HG03045 (cell line): ENCODE measurements around the gene EFCAB8.
"Not testable (repeated sequence)": the region's sequence is repeated elsewhere in the genome, so short reads cannot be mapped to it uniquely, and the experiment has no call there.

Source experiments
- ATAC-seq: cut with Tn5 transposase; IDR thresholded peaks from one replicate; pipeline ENCODE4 v1.9.1; 2021; ENCODE audit warnings: mild to moderate bottlenecking, moderate library complexity; ENCODE audit not compliant: unreplicated experiment

EFCAB8 gene

DNA sequence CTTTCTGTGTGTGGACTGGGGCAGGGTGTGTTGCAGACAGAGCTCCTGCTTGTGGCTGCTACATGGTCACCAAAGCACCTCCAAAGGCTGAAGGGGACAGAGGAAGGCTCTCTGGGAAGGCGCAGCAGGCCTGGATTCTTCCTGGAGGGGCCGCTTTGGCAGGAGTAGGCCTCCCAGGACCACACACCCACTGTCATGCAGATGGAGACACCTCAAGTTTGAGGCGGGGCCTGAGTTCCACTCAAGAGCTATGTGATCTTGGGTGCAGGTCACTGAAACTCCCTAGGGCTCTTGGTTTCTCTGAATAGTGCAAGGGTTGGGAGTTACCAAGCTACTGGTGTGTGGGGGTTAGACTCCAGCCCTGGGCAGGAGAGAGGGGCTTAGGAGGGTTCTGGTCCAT is 27.9 kb downstream of the EFCAB8 start:
- ATAC-seq, result no peak

DNA sequence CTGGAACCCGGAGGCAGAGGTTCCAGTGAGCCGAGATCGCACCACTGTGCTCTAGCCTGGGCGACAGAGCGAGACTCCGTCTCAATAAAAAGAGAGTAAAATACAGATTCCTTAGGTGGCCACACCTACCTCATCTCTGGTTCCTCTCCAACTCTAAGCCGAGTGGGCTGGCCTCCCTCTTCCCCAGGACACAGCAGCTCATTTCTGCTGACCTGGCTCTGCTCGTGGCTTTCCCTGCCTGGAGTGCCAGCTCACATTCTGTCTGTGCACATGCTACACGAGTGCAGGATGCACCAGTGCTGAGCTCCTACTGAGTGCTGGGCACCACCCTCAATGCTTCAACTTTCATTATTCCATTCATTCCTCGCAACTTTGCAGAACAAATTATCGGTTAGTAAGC is 28.8 kb downstream of the EFCAB8 start:
- no peak for ATAC-seq

DNA sequence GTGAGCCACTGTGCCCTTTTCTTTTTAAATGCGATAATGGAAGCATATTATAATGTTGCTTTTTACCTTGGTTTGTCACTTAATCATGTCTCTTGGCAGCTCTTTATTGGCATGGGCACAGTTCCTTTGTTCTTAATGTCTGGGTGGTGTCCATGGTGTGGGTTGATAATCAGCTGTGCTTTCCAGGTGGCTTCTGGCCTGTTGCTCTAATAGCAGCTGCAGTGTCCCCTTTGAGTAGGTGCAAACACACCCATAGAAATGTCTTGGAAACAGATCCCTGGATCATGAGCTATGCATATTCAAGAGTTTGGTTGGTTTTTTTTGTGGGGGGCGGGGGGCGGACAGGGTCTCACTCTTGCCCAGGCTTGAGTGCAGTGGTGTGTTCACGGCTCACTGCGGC is 29.9 kb downstream of the EFCAB8 start:
- ATAC-seq, result no peak

DNA sequence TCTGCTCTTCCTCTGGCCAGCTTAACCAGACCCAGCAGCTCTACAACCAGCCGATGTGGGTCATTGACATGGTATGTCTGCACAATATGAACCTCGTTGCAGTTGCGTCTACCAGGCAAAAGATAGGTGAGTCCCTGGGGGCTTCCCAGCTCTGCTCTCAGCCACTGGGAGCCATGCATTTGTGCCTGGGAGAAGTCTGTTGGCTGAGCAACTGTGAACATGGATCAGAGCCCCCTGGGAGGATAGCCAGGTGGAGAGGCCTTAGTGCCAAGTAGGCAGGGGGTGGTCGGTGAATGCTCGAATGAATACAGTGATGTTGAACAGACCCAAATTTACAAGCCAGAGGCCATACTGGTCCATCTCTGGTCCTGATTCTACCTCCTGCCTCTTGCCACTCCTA is 30.6 kb downstream of the EFCAB8 start:
- ATAC-seq, result no peak

DNA sequence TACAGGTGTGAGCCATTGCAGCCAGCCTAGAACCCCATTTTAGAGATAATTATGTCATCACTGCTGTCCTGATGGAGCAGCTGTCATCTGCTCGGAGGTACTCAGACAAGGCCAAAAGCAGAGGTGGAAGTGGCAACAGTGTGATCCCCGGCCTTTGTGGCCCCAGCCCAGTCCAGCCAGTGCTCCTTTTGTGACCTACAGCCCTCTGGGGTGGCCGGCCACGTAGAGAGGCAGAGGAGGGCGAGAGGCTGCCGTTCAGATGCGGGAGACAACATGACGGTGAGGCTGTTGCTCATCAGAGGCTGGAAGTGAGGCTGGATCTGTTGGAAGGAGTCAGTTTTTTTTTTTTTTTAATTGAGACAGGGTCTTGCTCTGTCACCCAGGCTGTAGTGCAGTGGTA is 32.8 kb downstream of the EFCAB8 start:
- no peak for ATAC-seq

DNA sequence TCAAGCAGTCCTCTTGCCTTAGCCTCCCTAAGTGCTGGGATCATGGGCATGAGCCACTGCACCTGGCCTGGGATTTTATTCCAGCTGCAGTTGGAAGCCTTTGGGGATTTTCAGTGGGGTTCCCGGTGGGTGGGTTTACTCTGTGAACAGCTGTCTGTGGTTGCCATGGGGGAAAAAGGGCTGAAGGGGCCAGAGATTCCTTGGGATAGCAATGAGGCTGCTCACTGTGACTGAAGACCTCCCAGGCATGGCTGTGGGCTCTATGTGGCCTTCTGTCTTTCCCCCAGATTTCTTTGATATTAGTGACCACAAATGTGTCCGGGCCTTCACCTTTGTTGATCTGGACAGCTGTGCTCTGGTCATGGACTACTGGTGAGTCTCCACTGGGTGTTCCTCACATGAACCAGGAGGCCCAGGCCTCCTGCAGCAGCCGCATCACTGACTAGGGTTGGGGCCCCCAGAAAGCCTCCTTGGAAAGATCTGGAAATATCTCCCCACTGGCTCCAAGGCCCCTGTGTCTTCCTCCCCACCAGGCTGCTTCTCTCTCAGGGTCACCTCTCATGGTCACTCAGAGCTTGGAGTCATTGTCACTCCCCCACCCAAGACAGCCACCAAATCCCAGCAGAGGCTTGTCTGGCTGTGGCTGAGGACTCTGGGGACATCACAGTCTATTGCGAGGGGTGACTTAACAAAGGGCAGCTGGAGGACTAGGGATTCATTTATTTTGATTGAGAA is 33.4 kb downstream of the EFCAB8 start:
- no peak for ATAC-seq

DNA sequence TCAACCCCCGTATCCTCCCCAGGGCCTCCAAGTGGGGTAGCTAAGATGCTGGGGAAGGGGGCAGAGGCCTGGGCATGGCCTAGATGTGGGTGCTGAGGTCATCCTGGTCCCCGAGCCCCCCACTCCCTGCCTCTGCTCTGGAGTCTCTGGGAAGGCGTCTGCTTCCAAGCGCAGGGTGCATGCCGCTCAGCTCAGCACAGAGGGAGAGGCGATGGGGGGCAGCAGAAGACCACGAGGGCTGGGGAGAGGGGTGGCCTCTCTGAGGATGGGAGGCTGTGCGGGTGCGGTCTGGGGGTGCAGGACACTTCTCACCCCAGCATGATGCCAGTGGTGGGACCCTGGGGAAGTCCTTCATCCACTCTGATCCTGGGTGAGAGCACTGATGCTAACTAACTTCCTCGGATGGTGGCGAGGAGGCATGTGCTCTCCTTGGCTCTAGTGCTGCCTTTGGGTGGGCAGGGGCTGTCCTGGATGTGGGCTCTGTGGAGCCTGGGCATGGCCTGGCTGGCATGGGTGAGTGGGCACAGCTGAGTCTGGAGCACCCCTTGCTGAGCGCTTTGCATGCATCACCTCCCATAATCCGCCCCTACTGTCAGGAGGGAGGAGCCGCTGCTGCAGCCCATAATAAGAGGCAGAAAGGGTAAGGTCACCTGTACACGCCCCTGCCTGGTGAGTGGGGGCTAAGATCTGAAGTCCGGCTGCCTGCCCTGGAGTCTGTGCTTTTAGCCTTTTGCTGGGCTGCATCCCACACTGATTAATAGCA is 34.7 kb downstream of the EFCAB8 start:
- no peak for ATAC-seq

DNA sequence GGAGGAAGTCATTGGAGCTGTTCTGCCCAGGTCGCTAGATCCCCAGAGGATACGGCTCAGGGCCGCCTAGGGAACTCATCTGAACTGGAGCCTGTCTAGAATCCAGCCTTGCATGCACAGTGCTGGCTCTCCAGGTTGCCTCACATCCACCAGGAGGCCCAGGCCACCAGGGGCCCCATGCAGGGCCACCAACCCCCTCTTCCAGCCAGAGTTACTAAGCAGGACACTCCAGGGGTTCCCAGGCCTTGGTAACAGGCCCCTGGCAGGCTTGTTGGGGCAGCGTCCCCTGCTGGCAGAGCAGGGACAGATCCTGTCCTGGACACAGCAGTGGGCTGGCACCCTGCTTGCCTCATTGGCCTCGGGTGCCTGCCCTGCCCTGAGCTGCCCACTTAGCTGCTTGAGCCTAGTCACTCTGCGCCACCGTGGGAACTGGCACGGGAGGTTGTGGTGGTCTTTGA is 35.3 kb downstream of the EFCAB8 start:
- no peak for ATAC-seq

DNA sequence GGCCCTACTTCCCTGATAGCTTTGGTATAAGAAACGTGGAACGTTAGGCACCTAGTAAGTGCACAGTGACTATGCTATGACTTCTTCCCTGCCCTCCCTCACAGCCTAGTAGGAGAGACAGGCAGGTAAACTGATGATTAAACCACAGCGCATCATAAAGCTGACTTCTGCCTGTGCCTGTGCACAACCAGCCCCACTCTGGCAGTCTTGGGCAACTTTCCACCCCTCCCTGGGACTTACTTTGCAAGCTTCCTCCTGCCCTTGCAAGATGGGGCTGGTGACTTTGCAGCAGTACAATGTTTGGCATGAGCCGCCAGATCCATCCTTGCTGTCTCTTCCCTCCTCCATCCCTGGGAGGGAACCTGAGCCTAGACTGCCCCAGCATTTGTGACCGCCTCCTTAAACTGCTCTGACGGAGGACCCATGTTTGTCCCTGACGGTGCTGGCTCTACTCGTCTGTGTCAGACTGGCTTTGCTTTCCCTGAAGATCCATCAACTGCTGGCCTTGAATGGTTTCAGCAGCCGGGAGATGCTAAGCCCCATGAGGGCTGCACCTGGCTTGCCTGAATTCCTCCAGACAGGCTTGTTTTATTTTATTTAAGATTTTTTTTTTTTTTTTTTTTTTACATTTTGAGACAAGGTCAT is 36.1 kb downstream of the EFCAB8 start:
- no peak for ATAC-seq

DNA sequence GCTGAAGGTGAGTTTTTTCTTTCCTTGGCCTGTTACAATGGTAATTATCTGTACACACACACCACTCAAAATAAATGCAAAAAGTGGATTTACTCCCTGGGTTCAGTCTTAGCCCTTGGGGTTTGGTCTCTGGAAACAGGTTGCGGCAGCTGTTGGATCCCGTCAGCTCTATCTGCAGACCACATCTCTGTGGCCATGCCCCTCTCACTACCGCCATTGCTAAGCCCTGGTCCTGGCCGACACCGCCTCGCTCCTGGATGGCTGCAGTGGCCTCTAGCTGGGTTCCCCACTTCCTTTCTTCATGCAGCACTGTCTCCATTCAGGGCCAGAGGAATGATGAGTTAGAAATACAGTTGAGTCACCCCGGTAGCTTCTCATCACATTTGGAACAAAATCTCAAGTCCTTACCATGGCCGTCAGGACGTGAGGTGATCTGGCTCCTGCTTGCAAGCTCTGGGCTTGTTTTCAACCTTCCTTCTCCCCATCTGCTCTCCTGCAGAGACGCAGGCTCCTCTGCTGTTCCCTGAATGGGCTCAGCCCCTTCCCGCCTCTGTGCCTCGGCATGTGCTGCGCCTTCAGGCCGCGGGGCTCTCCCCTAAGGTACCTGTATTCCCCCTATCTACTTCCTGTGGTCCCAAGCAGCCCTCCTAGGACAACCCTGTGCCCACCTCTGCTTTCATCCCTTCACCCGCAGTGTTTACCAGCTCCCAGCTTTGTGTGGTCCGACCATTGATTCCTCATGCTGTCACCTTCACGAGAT is 38.0 kb downstream of the EFCAB8 start:
- ATAC-seq, result no peak

DNA sequence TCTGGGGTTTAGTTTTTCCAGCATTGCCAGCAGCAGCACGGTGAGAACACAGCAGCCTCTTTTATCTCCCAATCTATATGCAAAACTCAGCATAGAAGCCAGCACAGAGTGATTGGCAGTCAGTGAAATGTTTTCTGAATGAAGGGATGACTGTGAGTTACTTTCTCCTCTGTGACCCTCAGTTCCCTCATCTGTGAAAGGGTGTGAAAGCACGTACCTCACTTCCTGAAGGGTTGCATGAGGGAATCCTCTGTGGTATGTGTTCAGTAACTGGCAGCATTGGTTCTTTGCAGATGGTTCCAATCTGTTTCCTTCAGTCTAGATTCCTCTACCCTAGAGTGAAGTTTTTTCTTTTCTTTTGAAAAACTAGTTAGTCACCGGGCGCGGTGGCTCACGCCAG is 40.0 kb downstream of the EFCAB8 start:
- no peak for ATAC-seq

DNA sequence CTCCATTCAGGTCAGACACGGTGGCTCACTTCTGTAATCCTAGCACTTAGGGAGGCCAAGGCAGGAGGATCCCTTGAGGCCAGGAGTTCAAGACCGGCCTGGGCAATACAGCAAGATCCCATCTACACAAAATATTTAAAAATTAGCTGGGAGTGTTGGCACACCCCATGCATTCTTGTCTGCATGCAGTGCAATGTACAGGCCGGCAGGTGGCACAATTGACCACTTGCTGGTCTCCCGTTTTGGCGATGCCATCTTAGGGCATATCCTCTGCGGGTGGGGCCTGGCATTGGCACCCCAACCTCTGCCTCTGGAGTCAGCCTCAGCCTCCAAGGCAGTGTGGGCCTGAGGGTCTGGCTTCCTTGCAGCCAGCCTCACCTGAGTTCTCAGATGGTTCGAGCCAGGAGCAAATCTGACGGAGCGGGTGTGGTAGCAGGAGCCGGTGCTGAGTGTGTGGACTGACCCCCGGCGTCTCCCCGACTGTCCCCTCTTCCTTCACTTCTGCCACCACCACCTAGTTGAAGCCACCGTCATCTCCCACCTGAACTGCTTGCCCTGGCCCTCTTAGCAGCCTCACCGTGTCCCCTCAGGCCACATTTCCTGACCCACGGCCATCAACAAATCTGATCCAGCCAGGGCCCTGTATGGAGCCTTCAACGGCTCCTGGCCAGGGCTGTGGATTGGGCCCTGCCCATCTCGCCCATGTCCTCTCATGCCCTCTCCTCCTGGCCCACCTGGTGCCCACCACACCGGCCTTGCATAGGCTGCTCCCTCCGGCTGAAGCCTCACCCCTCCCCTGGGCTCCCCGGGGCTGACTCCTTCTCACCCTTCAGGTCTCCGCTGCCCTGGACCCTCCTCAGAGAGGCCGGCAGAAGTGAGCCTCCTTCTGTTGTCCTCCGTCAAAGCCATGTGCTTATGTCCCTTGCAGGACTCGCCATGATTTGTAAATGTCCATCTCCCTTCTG is 44.0 kb downstream of the EFCAB8 start:
- no peak for ATAC-seq

DNA sequence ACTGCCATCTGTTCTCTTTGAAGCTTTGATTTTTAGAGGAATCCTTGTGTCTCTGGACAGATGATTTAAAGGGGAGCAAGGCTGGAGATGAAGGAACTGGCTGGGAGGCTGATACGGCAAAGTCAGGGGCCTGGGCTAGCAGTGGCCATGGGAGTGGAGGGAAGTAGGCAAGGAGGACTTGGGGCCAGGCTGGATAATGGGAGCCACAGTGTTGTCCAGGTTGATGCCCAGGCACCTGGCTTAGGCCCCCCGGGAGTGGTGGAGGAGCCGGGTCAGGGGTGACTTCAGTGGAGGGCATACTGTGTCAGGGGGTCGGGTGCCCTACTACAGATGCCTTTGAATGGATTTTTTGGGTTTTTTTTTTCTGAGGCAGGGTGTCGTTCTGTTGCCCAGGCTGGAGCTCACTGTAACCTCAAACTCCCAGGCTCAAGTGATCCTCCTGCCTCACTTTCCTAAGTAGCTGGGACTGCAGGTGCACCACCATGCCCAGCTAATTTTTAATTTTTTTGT is 45.0 kb downstream of the EFCAB8 start:
- no peak for ATAC-seq

DNA sequence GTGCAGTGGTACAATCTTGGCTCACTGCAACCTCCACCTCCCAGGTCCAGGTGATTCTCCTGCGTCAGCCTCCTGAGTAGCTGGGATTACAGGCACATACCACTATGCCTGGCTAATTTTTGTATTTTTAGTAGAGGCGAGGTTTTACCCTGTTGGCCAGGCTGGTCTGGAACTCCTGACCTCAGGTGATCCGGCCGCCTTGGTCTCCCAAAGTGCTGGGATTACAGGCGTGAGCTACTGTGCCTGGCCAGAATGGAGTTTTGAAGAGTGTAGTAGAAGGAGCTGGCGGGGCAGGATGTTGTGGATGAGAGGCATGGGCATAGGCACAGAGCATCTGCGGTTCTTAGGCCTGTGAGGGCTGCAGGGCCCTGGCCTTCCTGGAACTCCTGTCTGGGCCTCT is 46.0 kb downstream of the EFCAB8 start:
- not testable (repeated sequence) for ATAC-seq

DNA sequence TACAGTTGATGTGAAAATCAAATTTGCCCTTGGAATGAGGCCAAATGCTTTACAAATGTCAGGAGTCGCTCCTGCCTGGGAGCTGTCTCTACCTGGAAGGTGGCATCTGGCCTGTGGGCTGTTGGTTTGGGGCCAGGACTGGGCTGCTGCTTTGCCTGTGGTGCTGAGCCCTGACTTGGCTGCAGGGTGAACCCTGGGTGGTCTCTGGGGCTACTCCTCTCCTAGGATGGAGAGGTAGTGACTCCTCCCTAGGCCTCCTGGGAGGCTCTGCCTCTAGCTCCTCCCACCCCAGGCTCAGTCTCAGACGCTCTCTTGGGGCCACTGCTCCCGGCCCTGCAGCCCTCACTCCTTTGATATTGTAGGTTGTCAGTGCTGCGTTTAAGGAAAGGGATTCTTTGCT is 47.5 kb downstream of the EFCAB8 start:
- no peak for ATAC-seq

DNA sequence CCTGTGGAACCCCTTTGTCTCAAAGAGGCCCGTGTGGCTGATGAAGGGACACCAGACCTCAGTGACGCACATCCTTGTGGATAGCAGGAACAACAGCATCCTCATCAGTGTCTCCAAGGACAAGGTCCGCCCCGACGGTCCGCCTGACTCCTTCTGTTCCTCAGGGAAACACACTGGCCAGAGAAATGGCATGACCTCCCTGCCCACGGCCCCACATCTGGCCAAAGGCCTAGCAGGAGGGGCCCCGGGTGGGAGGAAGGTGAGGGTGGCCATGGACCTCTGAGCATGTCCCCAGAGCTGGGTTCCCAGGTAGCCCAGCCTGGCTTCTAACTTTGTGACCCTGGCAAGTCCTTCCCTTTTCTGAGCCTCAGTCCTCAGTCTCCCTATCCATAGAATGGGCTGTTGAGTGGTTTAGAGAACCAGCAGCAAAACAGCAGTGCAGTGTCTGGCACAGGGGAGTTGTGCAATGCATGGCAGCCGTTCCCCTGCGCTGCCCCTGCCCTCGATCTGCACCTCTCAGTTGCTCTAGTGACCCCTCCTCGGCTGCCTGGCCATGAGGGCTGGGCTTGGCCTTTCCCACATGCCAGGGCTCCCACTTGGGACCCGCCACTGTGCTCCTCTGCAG is 48.3 kb downstream of the EFCAB8 start:
- ATAC-seq, result no peak

DNA sequence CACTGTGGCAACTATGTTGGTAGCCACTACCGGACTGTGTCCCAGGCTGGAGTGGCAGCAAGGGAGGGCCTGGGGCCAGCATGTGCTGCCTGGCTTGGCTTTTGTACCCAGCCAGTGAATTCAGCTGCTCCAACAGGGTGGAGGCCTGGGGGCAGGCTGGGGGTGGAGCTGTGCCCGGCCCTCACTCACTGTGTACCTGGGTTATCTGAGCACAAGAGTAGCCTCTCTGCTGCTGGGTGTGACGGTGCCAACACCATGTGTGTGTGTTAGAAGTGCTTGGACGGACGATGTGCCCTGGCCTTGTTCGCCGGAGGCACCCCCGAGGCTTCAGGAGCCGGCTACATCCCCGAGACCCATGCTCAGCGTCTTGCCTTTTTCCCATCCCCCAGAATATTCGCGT is 49.2 kb downstream of the EFCAB8 start:
- ATAC-seq, result no peak

DNA sequence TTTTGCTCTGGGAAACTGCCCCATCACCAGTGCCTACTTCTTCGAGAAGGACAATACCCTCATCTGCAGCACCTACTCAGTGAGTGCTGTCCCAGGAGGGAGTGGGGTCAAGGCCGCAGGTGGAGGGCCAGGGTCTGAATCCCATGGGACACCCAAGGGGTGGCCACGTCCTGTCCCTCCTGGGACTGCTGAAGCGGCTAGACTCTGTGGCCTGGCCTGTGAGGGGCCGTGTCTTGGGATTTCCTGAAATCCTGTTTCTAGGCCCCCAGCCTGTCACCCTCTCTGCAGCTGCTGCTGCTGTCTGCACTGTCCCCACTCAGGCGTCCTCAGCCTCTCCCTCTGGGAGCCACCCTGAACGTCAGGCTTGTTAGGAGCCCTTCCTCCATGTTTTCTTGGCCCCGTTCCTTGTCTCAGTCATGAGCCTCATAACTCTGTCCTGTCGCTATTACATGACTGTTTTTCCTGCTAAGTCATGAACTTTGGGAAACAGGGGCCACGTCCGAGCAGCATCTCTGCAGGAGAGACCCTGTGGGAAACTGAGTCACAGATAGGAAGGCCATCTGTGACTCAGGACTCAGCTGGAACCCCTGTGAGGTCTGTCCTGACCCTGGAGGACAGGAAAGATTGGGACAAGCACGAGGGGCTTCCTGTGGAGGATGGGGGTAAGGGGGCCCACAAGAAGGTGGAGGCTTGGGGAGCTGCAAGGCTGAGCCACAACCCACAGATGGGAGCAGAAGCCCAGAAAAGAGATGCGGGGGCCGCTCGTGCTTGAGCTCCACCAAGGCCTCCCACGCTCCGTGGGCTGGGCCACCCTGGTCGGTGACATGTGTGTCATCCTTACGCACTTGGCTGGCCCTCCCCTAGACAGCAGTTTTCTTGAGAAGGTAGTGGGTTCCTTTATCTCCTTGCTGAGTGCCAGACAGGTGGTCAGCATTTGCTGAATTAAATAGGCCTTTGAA is 49.9 kb downstream of the EFCAB8 start:
- ATAC-seq, result no peak
